Kidney (tissue), 14 donors: ENCODE data around the gene MVD. TPM values are rescaled to one million over a fixed set of nuclear protein-coding genes. Genes with fewer than 3 reads are reported as not detected.

Experiments used
- DNase-seq, 5 donors: peaks; one replicate each; pipeline ENCODE4 v3.0.0-alpha.2; 2013 to 2020
- FAIRE-seq: peaks from 2 replicates; lab custom pipeline; 2012; peaks lifted over from hg19 to GRCh38; lab: Jason Lieb, UNC
- H3K27ac ChIP-seq, 2 donors: one replicate each; pipeline ENCODE4 v1.7.0; 2013; ENCODE audit warnings: low read depth in 2 of 2, low read length in 2 of 2, inconsistent platforms in 1 of 2
- H3K27me3 ChIP-seq: one replicate; pipeline ENCODE4 v1.7.1; 2013; ENCODE audit warnings: low read length, inconsistent platforms; ENCODE audit not compliant: control insufficient read depth, insufficient read depth
- H3K36me3 ChIP-seq, 3 donors: one replicate each; pipeline versions ENCODE4 v1.7.0 to v1.7.1; 2013; ENCODE audit warnings: low read length in 3 of 3, control low read depth in 1 of 3, inconsistent platforms in 1 of 3; ENCODE audit not compliant: insufficient read depth in 3 of 3, control insufficient read depth in 2 of 3
- H3K4me1 ChIP-seq, 3 donors: one replicate each; pipeline versions ENCODE4 v1.7.0 to v1.7.1; 2013; ENCODE audit warnings: low read length in 3 of 3, inconsistent platforms in 1 of 3, low read depth in 1 of 3; ENCODE audit not compliant: control insufficient read depth in 2 of 3, insufficient read depth in 2 of 3
- H3K4me3 ChIP-seq, 3 donors: one replicate each; pipeline versions ENCODE4 v1.7.0 to v1.8.1; 2013; ENCODE audit warnings: low read length in 3 of 3, control low read depth in 1 of 3, inconsistent platforms in 1 of 3
- H3K9ac ChIP-seq, 3 donors: one replicate each; pipeline versions ENCODE4 v1.7.0 to v1.7.1; 2013; ENCODE audit warnings: low read length in 3 of 3, control low read depth in 1 of 3, inconsistent platforms in 1 of 3
- H3K9me3 ChIP-seq, 3 donors: one replicate each; pipeline versions ENCODE4 v1.7.0 to v1.7.1; 2013; ENCODE audit warnings: low read length in 3 of 3, control low read depth in 1 of 3, inconsistent platforms in 1 of 3; ENCODE audit not compliant: control insufficient read depth in 2 of 3, insufficient read depth in 1 of 3
- intact Hi-C: fragments of 100-400 bp; cut with DNase I; formaldehyde crosslinking; loops from one replicate; pipeline ENCODE4 v1.11.1; 2022
- polyA plus RNA-seq: library from polyadenylated mRNA; stranded (reverse); fragments of 350-450 nt; fragmentation: Illumina TruSeq; extraction: RNeasy Lipid Tissue Mini Kit (QIAGEN cat#74804); gene quantifications from one replicate; pipeline ENCODE4 v1.2.3, GENCODE V29; 2014; ENCODE audit warnings: low read depth, low replicate concordance; ENCODE audit not compliant: insufficient read depth
- total RNA-seq: library from RNA; stranded (reverse); fragmentation: NEBNext Ultra II Directional; extraction: Animal tissue kit (Norgen Biotek cat#: 25700); gene quantifications from one replicate; pipeline ENCODE4 v1.2.1, GENCODE V29; 2021
- TF ChIP-seq, protein P1 (sequence below): IDR thresholded peaks from 3 replicates; pipeline ENCODE4 v1.5.1; 2012; ENCODE audit warnings: mild to moderate bottlenecking, moderate library complexity, borderline replicate concordance; ENCODE audit not compliant: insufficient read depth; ENCODE audit errors: extremely low read depth
- donor health status: control.
- donor health status: control.
- donor health status: control.
- donor health status: control.
- donor health status: control.
- donor health status: DM: yes; HTN: yes; CAD: no.
- donor health status: Normal renal cell carcinoma (clear cell type).

Gene MVD
- total and polyA plus RNA-seq, 2 donors from 2014 or later, result 35.4 to 48.9 TPM

- Histone ChIP-seq H3K9ac (no peak overlapping the region), H3K27me3 (no peaks in the 10 kb centered on the region), H3K27ac (no peak overlapping the region), H3K36me3 (peaks cover 0 to 3% (median 0%) of the 10 kb centered on the region in 3 donors), H3K4me1 (peaks cover 0 to 7% (median 3%) of the 10 kb centered on the region in 3 donors), H3K4me3 (no peak overlapping the region), H3K9me3 (no peaks in the 10 kb centered on the region)
- FAIRE-seq, result no peak
- TF ChIP-seq, protein P1, sequence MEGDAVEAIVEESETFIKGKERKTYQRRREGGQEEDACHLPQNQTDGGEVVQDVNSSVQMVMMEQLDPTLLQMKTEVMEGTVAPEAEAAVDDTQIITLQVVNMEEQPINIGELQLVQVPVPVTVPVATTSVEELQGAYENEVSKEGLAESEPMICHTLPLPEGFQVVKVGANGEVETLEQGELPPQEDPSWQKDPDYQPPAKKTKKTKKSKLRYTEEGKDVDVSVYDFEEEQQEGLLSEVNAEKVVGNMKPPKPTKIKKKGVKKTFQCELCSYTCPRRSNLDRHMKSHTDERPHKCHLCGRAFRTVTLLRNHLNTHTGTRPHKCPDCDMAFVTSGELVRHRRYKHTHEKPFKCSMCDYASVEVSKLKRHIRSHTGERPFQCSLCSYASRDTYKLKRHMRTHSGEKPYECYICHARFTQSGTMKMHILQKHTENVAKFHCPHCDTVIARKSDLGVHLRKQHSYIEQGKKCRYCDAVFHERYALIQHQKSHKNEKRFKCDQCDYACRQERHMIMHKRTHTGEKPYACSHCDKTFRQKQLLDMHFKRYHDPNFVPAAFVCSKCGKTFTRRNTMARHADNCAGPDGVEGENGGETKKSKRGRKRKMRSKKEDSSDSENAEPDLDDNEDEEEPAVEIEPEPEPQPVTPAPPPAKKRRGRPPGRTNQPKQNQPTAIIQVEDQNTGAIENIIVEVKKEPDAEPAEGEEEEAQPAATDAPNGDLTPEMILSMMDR, result no peak
- no peak for DNase-seq
- intact Hi-C loops, result no loop called here
These were observed 8.4 kb downstream of the MVD start for GRCh38 chr16:88654363-88655052.

DNA sequence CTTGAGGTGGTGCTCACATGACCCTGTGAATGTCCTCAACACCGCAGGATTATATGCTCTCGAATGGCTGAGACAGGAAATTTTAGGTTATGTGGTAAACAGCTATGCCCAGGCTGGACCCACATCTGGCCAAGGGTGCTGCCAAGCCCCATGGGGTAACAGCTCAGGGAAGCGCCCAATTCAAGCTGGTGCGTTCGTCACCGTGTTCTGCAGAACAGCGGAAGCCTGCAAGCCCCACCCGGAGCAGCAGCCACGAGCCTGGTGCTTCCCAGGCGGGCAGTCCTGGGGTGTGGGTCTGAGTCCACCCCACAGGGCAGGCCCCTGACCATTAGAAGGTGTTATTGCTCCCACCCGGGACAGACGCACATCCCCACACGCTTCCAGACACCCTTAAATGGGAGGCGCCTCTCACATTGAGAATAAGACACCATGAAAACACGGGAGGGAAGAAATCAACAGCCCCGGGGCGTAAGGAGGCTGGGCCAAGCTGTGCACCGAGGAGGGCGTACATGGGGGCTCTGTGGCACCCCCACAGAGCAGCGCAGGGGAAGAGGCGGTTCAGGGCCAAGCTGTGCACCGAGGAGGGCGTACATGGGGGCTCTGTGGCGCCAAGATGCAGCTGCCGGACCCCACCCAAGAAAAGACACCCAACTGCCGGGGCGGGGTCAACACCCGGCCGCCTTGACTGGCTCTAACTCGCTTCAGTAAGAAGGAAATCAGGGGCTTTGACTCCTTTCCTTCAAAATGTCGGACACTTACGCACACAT, 9.1 kb downstream of the MVD start:
- H3K4me3 ChIP-seq, result no peak overlapping the region
- FAIRE-seq, result no peak
- intact Hi-C loops, result no loop called here

DNA sequence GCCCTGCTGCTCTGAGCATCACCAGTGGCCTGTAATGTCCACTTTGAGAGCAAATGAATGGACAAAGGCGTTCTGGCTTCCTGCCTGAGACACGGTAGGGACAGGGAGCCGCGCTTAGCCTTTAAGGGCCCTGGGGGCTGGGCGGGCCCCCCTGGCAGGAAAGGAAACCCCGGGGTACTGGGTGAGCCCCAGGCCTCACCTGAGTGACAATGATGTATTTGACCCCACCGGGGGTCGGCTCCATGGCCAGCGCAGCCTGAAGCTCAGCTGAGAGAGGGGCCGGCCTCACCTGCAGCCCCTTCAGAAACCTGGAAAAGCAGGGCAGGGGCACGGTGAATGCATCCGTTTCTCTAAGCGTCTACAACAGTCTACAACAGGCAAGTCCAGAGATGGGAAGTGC, 9.8 kb downstream of the MVD start:
- no peak overlapping the region for H3K27ac ChIP-seq
- FAIRE-seq (no peak), DNase-seq (no peak)
- peaks cover 0 to 3% (median 0%) of the 10 kb centered on the region in 3 donors for H3K36me3 ChIP-seq
- no peaks in the 10 kb centered on the region for H3K27me3 ChIP-seq
- TF ChIP-seq, protein P1, result no peak
- H3K9ac ChIP-seq, result no peak overlapping the region
- peaks cover 0 to 12% (median 3%) of the 10 kb centered on the region in 3 donors for H3K4me1 ChIP-seq
- intact Hi-C loops, result no loop called here
- no peaks in the 10 kb centered on the region for H3K9me3 ChIP-seq
- H3K4me3 ChIP-seq, result no peak overlapping the region

More for the DNA sequence above, 9.1 kb downstream of the MVD start:
- no peaks in the 10 kb centered on the region for H3K9me3 ChIP-seq
- TF ChIP-seq, protein P1, result no peak
- peaks cover 0 to 3% (median 0%) of the 10 kb centered on the region in 3 donors for H3K36me3 ChIP-seq
- peaks cover 0 to 12% (median 3%) of the 10 kb centered on the region in 3 donors for H3K4me1 ChIP-seq
- H3K27me3 ChIP-seq, result no peaks in the 10 kb centered on the region
- no peak overlapping the region for H3K9ac ChIP-seq
- no peak for DNase-seq
- H3K27ac ChIP-seq, result no peak overlapping the region
